NCI-H526 treated with DMSO at 0.1 percent for 48 hours (cell line): ENCODE results near the gene SETMAR.
"Not testable (repeated sequence)": the region's sequence is repeated elsewhere in the genome, so short reads cannot be mapped to it uniquely, and the experiment has no call there.

Source experiments
- DNase-seq: peaks from one replicate; lab custom pipeline; 2025; lab: John Stamatoyannopoulos, UW

SETMAR gene

DNA sequence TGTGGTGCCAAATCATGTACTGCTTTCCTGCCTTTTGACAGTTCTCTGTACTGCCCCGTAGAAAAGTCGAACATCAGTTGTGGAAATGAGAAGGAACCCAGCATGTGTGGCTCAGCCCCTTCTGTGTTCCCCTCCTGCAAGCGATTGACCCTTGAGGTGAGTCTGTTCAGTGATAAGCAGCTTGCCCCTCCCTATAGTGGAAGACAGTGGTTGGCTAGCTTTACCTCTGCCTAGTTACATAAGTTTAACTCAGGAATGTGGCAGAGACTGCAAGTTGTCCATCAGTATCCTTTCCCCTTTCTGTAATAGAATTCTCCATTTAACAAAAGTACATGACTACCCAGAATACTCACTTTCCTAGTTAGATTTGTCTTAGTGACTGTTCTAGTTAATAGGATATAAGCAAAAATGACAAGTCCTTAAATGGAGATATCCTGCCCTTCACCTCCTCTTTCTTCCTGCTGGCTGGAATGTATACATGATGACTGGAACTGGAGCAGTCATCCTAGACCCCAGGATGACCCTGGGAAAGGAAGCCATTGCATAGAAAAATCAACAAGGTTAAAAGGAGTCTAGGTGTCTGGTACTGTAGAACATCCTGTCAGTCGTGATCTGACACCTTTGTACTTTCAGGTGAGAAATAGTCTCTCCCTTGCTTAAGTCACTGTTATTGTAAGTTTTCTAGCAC is 10.6 kb downstream of the SETMAR start:
- no peak for DNase-seq

DNA sequence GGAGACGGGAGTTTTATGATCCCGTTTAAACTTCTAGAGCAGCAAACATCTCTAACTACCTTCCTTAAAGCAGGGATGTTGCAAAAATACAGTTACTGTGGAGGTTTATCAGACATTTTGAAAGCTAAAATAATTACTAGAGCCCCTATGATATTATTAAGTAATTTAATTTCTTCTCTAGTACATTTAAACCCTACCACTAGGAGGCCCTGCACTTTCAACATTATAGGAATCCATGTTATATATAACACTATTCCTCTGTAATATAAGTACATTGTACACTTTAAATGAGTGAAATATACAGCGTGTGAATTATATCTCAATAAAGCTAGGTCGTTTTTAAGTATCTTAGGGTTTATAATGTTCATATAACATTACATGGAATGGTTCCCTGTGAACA is 11.5 kb downstream of the SETMAR start:
- no peak for DNase-seq

GRCh38 chr3:4320096-4320911 is 17.1 kb downstream of the SETMAR start:
- no peak for DNase-seq

DNA sequence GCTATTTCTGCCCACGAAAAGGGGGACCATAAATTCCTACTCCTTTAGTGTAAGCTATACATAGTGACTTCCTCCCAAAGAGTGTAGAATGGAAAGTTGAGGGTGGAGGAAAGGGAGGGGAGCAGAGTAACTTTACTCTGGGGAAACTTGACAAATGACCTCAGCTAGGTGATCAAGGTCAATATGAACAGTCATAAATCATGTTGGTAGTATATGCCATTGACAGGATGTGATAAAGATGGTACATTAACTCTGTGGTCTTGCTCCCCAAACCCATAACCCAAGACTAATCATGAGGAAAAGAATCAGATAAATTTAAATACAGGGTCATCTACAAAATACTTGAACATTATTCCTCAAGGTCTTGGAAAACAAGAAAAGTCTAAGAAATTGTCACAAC is 18.6 kb downstream of the SETMAR start:
- no peak for DNase-seq

DNA sequence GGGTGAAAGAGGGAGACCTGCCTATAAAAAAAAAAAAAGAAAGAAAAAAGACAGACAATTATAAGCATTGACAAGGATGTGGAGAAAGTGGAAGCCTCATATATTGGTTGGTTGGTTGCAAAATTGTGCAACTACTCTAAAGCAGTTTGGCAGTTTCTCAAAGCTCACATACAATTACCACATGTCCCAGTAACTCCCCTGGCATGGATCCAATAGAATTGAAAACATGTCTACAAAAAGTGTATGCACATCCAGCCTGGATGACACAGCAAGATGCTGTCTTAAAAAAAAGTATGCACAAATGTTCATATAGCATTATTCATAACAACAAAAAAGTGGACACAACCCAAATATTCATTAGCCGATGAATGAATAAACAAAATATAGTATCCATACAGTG is 19.5 kb downstream of the SETMAR start:
- DNase-seq: no peak

DNA sequence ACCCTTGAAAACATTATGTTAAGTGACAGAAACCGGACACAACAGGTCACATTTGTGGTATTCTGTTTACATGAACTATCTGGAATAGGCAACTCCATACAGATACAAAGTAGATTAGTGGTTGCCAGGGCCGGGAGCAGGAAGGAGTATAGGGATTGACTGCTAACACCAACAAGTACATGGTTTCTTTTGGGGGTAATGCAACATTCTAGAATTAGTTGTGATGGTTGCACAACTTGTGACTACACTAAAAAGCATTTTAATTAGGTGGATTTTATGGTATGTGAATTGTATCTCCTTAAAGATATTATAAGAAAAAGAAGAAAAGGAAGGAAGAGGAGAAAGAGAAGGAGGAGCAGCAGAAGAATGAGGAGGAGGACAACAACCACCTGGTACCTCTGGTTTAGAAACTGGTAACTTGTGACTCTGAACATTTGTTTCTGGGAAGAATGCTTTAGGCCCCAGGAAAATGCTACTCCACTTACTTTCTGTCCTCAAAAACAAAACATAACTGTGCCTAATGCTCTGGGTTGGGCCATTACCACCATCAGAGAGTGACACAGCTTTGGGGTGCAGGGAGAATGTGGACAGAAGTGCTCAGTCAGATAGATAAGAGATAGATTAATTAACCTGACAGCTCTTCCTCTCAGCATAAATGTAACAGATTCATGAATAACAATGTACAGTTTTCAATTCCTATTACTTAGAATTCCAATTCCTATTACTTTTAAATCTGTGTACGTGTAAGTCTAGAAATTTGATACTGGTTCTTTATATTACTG is 20.3 kb downstream of the SETMAR start:
- no peak for DNase-seq

- no peak for DNase-seq
Measured at GRCh38 chr3:4326868-4327267, 23.7 kb downstream of the SETMAR start.

- DNase-seq: not testable (repeated sequence)
Measured at GRCh38 chr3:4329806-4330205, 26.6 kb downstream of the SETMAR start.

DNA sequence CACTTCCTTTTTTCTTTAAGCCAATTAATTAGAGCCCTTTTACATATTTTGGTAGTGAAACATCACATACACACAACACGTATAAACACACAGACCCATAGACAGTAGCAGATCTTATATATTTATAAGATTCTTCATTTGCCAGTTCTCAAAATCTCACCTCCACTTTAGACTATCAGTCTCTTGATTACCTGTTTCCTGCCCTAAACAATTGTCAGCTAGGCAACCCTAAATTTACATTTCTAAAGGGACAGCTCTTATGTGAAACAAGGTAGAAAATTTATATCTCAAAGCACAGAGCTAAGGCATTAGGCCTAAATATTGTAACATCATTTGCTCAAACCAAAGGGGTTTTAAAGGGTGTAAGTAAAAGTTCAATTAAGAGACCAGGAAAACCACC is 28.9 kb downstream of the SETMAR start:
- DNase-seq: no peak

GRCh38 chr3:4332574-4332973 is 29.4 kb downstream of the SETMAR start:
- no peak for DNase-seq

- no peak for DNase-seq
Measured at GRCh38 chr3:4332991-4333390, 29.8 kb downstream of the SETMAR start.

- no peak for DNase-seq
Measured at GRCh38 chr3:4334548-4334947, 31.4 kb downstream of the SETMAR start.

- DNase-seq: no peak
Measured at GRCh38 chr3:4335840-4336562, 32.8 kb downstream of the SETMAR start.

- no peak for DNase-seq
Measured at GRCh38 chr3:4336850-4337546, 33.8 kb downstream of the SETMAR start.

DNA sequence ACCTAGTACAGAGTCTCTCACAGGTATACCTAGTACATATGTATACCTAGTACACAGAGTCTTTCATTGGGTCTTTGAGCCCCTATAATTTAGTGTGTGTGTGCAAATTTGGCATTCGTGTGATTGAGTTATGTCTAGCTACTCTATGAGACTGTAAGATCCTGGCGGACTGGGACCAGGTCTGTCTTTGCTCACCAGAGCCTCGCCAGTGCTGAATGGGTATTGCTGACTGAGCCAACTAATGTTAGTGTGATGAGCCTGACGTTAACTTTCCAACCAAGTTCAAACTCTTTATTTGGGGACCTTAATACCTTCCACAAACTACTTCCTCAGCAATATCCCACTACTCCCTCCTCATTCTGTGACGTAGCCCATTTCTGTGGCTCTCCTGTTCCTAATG is 35.6 kb downstream of the SETMAR start:
- no peak for DNase-seq

DNA sequence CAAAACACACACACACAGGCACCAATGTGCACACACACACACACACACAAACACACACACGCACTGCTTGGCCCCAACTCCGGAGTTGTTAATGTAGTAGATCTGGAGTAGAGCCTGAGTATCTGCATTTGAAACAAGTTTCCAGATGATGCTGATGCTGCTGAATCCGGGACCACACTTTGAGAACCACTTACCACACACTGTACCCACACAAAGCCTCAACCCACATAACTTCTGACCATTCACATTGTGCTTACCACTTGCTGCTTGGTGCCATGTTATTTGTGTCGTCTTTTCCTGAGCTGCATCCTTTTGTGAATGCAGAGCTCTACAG is 36.9 kb downstream of the SETMAR start:
- DNase-seq: no peak

- no peak for DNase-seq
Measured at GRCh38 chr3:4340411-4341335, 37.5 kb downstream of the SETMAR start.

DNA sequence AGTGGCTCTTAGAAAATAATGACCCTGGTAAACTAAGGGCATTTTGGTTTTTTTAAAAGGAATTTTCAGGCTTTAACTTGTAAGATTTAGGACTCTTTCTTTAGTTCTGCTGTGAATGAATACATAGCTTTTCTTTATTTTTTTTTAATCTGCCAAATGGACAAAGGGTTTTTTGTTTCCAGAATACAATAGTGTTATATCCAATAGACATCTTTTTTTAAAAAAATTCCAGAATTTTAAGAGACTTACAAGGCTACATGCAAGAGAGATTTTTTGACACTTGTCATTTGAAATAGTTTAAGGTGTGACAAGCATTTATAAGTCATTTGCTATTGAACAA is 38.1 kb downstream of the SETMAR start:
- no peak for DNase-seq

DNA sequence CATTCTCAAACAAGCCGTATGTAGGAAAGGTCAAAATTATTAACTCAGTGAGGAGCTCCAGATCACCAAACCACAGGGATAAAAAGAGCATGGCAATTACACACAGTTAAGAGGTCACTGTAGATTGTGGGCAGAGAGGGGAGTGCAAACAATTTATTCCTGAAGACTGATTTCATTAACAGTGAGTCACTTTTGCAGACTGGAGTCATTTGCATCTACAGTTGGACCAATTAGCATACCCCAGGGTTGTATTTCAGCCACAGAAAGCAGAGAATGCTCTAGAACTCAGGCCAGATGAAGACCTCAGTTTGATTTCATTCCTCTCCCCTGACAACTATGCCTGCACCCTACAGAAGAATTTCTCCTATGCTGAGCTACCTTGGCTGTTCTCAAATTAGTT is 40.1 kb downstream of the SETMAR start:
- peak; percentile 63 for DNase-seq

DNA sequence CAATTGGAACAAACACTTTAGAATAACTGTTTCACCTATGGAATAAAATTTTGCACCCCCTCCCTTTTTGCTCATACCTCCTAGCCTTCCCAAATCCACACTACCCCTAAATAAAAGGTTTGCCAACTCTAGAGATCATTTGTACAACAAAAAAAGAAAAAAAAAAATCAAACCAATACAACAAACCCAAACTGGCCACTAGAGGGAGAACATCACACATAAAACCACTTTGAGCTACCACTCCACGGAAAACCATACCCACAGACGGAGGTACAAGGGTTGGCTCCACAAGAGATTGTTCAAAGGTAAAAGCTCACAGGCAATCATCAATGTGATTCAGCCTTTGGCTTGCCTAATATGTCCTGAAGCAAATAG is 47.6 kb downstream of the SETMAR start:
- peak; percentile 32 for DNase-seq
